ENCODE data around the gene PPIP5K2. TPM values are rescaled to one million over a fixed set of nuclear protein-coding genes. Genes with fewer than 3 reads are reported as not detected.

The PPIP5K2 gene
- total and polyA plus RNA-seq, 9 donors: 17.8 to 63.3 (median 45.4) TPM

DNA sequence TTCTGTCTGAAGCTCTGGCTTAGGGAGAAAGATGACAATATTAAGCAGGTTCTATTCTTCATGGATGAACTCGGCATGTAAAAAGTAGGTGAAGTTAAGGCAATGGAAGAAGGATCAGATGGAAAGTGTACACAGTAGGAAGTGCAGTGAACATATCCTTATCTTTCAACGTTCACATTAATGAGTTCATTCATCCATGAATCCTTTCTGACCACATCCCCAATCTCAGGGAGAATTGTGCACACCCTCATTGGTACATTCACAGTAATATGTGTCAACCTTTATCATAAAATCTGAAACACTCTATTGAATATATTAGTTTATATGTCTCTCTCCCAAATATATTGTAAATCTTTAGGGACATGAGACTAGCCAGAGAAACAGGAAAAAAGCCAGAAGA is 5.7 kb upstream of the PPIP5K2 start:
- H3K36me3 ChIP-seq: no peaks in the 10 kb centered on the region
- 85 to 94% (median 91%) methylated on average over 2 of the region's 2 CpGs for WGBS, 3 donors
- intact Hi-C loops (cut with DNase I): no loop called here
- no peaks in the 10 kb centered on the region for H3K9me3 ChIP-seq
- H3K27ac ChIP-seq: no peak overlapping the region
- no peak overlapping the region for H3K4me3 ChIP-seq
- DNase-seq: no peak
- no peaks in the 10 kb centered on the region for H3K27me3 ChIP-seq
- no peaks in the 10 kb centered on the region for H3K4me1 ChIP-seq (ENCODE audit: insufficient read depth)
- TF ChIP-seq POLR2A (IDR thresholded peaks at IDR 0.05) (no peak), EP300 (IDR thresholded peaks at IDR 0.05) (no peak)
- TF ChIP-seq, protein P1, sequence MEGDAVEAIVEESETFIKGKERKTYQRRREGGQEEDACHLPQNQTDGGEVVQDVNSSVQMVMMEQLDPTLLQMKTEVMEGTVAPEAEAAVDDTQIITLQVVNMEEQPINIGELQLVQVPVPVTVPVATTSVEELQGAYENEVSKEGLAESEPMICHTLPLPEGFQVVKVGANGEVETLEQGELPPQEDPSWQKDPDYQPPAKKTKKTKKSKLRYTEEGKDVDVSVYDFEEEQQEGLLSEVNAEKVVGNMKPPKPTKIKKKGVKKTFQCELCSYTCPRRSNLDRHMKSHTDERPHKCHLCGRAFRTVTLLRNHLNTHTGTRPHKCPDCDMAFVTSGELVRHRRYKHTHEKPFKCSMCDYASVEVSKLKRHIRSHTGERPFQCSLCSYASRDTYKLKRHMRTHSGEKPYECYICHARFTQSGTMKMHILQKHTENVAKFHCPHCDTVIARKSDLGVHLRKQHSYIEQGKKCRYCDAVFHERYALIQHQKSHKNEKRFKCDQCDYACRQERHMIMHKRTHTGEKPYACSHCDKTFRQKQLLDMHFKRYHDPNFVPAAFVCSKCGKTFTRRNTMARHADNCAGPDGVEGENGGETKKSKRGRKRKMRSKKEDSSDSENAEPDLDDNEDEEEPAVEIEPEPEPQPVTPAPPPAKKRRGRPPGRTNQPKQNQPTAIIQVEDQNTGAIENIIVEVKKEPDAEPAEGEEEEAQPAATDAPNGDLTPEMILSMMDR (IDR thresholded peaks at IDR 0.05): no peak

DNA sequence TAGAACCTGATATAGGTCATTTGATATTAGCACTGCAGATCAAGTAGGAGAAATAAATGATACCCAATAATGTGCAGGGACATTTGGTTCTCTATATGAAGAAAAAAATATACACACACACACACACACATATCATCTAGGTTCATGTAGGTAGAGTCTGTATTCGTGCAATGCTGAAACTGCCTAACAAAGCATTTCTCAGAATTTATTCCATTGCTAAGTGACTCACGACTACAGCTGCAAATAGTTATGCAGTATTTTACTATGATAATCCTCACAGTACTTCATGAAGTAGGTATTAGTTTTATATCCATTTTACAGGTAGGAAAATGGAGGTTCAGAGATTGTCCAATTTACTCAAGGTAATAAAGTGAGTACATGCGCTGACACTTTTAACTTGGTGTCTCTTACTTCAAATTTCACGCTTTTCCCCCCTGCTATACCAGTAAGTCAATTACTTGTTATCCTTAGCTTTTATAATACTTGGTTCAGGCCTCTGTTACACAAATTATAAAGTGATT is 2.6 kb upstream of the PPIP5K2 start:
- H3K27me3 ChIP-seq: no peaks in the 10 kb centered on the region
- no peak overlapping the region for H3K27ac ChIP-seq
- intact Hi-C loops (cut with DNase I): no loop called here
- no peak overlapping the region for H3K4me3 ChIP-seq
- WGBS, 3 donors: 65 to 87% (median 75%) methylated on average over 4 of the region's 4 CpGs
- no peaks in the 10 kb centered on the region for H3K9me3 ChIP-seq
- no peak for TF ChIP-seq EP300 (IDR thresholded peaks at IDR 0.05)
- no peak for TF ChIP-seq POLR2A (IDR thresholded peaks at IDR 0.05)
- no peaks in the 10 kb centered on the region for H3K36me3 ChIP-seq
- H3K4me1 ChIP-seq (ENCODE audit: insufficient read depth): no peaks in the 10 kb centered on the region
- DNase-seq: no peak

DNA sequence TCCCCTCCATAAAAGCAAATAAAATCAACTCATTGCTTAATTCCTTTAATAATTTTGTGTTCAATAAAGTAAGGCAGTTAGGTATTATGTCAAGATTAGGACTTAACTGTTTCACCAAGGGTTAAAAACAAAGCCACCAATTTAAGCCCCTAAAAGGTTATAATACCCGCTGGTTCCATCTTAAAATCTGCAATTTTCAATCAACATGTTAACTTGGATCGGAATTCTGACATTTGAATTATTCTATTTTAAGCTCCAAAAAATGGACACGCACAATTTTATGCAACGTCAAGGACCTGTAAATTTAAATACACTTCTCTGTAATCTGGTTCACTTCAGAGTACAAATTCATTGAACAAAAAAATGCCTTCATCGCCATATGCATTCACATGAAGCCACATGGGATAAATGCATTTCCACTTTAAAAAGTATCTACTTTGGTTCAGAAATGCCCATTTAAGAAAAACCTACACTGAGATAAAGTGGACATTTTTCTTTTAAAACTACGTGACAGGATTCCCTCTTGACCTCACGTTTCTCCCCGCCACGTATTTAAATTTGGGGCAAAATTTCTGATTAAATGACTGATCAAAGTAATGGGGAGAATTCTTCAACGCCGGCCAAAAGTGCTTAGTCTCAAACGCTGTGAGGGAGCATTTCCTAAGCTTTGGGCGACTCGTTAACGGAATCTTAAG is 884 bp upstream of the PPIP5K2 start:
- no peaks in the 10 kb centered on the region for H3K36me3 ChIP-seq
- DNase-seq: no peak
- H3K4me3 ChIP-seq: peak overlapping the region; percentile 93
- H3K27me3 ChIP-seq: no peaks in the 10 kb centered on the region
- TF ChIP-seq, protein P1 (IDR thresholded peaks at IDR 0.05): no peak
- TF ChIP-seq EP300 (IDR thresholded peaks at IDR 0.05) (no peak), POLR2A (IDR thresholded peaks at IDR 0.05) (no peak)
- no peaks in the 10 kb centered on the region for H3K9me3 ChIP-seq
- peaks cover 2% of the 10 kb centered on the region for H3K4me1 ChIP-seq (ENCODE audit: insufficient read depth)
- WGBS, 3 donors: 0 to 1% (median 1%) methylated on average over 15 of the region's 15 CpGs
- H3K27ac ChIP-seq: peak overlapping the region; percentile 85 to 89
- intact Hi-C loops (cut with DNase I): no loop called here

DNA sequence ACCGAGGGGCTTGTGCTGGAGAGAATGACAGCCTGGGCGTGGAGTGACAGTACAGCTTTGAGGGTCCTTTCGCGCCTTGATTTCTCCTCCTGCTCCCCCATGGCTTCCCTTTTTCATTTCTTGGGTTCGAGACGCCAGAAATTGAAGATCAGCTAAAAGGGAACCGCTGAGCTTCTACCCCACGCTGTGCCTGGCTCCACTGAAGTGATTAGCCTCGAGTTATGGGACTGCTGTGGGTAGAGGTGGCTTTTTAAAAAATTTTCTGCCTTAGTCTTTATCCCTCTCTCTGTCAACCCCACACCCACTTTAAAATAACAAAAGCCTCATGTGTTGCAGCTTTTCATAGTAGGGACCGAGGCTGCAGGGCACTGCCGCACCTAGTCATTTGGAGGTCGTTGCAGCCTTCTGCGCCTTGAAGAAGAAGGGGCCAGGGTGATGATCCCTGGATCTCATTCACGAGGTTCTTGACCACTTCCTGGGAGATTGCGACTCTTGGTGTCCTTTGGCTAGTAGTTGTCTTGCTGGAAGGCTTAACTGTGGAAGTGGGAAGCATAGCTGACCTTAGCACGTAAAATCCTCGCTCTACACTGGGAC is 603 bp downstream of the PPIP5K2 start:
- Histone ChIP-seq H3K27ac (peak overlapping the region; percentile 85 to 89), H3K27me3 (no peaks in the 10 kb centered on the region), H3K4me1 (ENCODE audit: insufficient read depth) (peaks cover 2% of the 10 kb centered on the region), H3K9me3 (no peaks in the 10 kb centered on the region), H3K4me3 (peak overlapping the region; percentile 93), H3K36me3 (no peaks in the 10 kb centered on the region)
- DNase-seq: no peak
- intact Hi-C loops (cut with DNase I): no loop called here
- 0 to 1% (median 1%) methylated on average over 17 of the region's 17 CpGs for WGBS, 3 donors
- TF ChIP-seq POLR2A (IDR thresholded peaks at IDR 0.05): no peak
- TF ChIP-seq, protein P1 (IDR thresholded peaks at IDR 0.05): no peak
- no peak for TF ChIP-seq EP300 (IDR thresholded peaks at IDR 0.05)

DNA sequence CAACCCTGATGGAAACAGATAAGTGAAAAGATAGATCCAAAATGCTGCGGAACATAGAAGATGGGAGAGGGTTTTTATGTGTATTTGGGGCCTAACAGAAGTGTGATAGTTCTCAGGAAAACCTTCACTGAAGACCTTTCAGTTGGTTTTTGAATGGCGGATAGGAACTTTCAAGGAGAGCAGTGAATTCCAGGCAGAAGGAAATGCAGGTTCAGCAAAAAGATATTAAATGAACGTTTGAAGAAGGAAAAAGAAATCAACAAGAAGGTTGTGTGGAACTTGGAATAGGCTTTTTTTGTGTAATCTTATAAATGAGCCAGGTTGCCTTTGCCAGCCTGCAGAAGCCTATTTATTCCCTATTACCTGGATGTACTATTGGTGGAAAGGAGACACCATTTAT is 2.1 kb downstream of the PPIP5K2 start:
- no peak for TF ChIP-seq EP300 (IDR thresholded peaks at IDR 0.05)
- no peak for TF ChIP-seq POLR2A (IDR thresholded peaks at IDR 0.05)
- TF ChIP-seq, protein P1 (IDR thresholded peaks at IDR 0.05): no peak
- peaks cover 2% of the 10 kb centered on the region for H3K4me1 ChIP-seq (ENCODE audit: insufficient read depth)
- no peaks in the 10 kb centered on the region for H3K36me3 ChIP-seq
- 35 to 69% (median 50%) methylated on average over 3 of the region's 3 CpGs for WGBS, 3 donors
- no peak for DNase-seq
- intact Hi-C loops (cut with DNase I): no loop called here
- H3K9me3 ChIP-seq: no peaks in the 10 kb centered on the region
- no peak overlapping the region for H3K4me3 ChIP-seq
- H3K27me3 ChIP-seq: no peaks in the 10 kb centered on the region
- H3K27ac ChIP-seq: no peak overlapping the region
